ENCODE results near the gene PSMD3. TPM values are rescaled to one million over a fixed set of nuclear protein-coding genes. Genes with fewer than 3 reads are reported as not detected.

The PSMD3 gene
- total and polyA plus RNA-seq, 9 of the 15 experiments (the other 6 are each of a cell fraction or from before 2014, with no cell fraction given) = 2.0 to 251 (median 135) TPM

GRCh38 chr17:39970157-39970692, 10.4 kb upstream of the PSMD3 start:
- BruUV-seq (replicated peaks) = no TSS peak
- no peak for FAIRE-seq
- intact Hi-C loops (cut with micrococcal nuclease) = no loop called here
- Histone ChIP-seq H2AFZ (ENCODE audit: low read depth, low read length) (no peak overlapping the region), H3K9ac (ENCODE audit: insufficient read depth in 1 of 2, low read depth in 2 of 2, low read length in 2 of 2) (peak overlapping the region in 1 of 2 experiments; percentile 18; a peak in 1 of 4 replicates), H3K36me3 (ENCODE audit: control insufficient read depth, insufficient read depth, low read length) (no peaks in the 10 kb centered on the region), H3K27ac (ENCODE audit: extremely low read depth, low read depth, low read length) (no peak overlapping the region), H3K4me2 (ENCODE audit: insufficient read depth, low read length) (no peak overlapping the region), H3K27me3 (ENCODE audit: control insufficient read depth in 2 of 2, insufficient read depth in 2 of 2, low read length in 2 of 2) (peaks cover 4 to 8% of the 10 kb centered on the region in 2 experiments; a peak in 2 of 5 replicates), H3K4me1 (replicated peaks in 1 of 2; ENCODE audit: control insufficient read depth in 2 of 2, insufficient read depth in 2 of 2, low read length in 2 of 2) (peaks cover 19 to 22% of the 10 kb centered on the region in 2 experiments), H3K4me3 (no peak overlapping the region), H3K79me2 (ENCODE audit: control insufficient read depth, insufficient read depth, low read length) (no peaks in the 10 kb centered on the region), H3K9me3 (replicated peaks; ENCODE audit: control insufficient read depth, insufficient read depth, low read depth, low read length) (no peaks in the 10 kb centered on the region), H4K20me1 (replicated peaks; ENCODE audit: control insufficient read depth, insufficient read depth, low read length) (no peaks in the 10 kb centered on the region), H3K9me1 (ENCODE audit: control insufficient read depth, insufficient read depth, low read length) (no peaks in the 10 kb centered on the region)
- ATAC-seq = no peak
- no peak for DNase-seq (ENCODE audit: extremely low read depth in 1 of 4, low spot score in 3 of 4)
- in situ Hi-C loops (cut with MboI) = no loop called here
- ChIA-PET POLR2A (interaction anchor here (2.7 kb wide), 1 partner anchor 10 kb away, joined by 16 read pairs; the partner anchor contains the start of gene PSMD3), CTCF (ENCODE audit: low intra/inter-chr PET ratio) (no interaction called here)
- 30% methylated on average over 4 of the region's 7 CpGs for WGBS (ENCODE audit: insufficient coverage, low coverage, missing lambda C conversion rate)
- no peak for TF ChIP-seq SRSF9 (IDR thresholded peaks at IDR 0.05; ENCODE audit: borderline replicate concordance, low read depth, low read length)
- no peak for TF ChIP-seq ATF7 (IDR thresholded peaks at IDR 0.05)
- TF ChIP-seq ZNF347 (CRISPR knock-in tag; IDR thresholded peaks at IDR 0.05; ENCODE audit: low read depth) = no peak
- TF ChIP-seq ZNF655 (CRISPR knock-in tag; IDR thresholded peaks at IDR 0.05) = no peak
- no peak for TF ChIP-seq SIRT6 (IDR thresholded peaks at IDR 0.05; ENCODE audit: low read depth, low read length)
- TF ChIP-seq BRF1 (IDR thresholded peaks at IDR 0.05; ENCODE audit: borderline replicate concordance, extremely low read depth, insufficient read length) = no peak
- no peak for TF ChIP-seq FOXO4 (CRISPR knock-in tag; IDR thresholded peaks at IDR 0.05)
- TF ChIP-seq TRIM28 (IDR thresholded peaks at IDR 0.05) = no peak
- no peak for TF ChIP-seq TCF7 (IDR thresholded peaks at IDR 0.05; ENCODE audit: borderline replicate concordance)
- TF ChIP-seq IRF2 (CRISPR knock-in tag; IDR thresholded peaks at IDR 0.05) = no peak
- no peak for TF ChIP-seq RBM17 (IDR thresholded peaks at IDR 0.05; ENCODE audit: borderline replicate concordance, low read depth, low read length)
- no peak for TF ChIP-seq SETDB1 (IDR thresholded peaks at IDR 0.05; ENCODE audit: low read length)
- TF ChIP-seq MAX (CRISPR knock-in tag; IDR thresholded peaks at IDR 0.05) = no peak
- no peak for TF ChIP-seq ELF4 (CRISPR knock-in tag; IDR thresholded peaks at IDR 0.05)
- TF ChIP-seq SMARCB1 (IDR thresholded peaks at IDR 0.05; ENCODE audit: insufficient read length, low read depth) = no peak
- TF ChIP-seq HEY1 (CRISPR knock-in tag; IDR thresholded peaks at IDR 0.05; ENCODE audit: borderline replicate concordance) = no peak

Measured in K562 (cell line).